HG03439 (cell line): Measurements from ENCODE around the gene STOX2.

Source experiments
- ATAC-seq: cut with Tn5 transposase; IDR thresholded peaks from one replicate; pipeline ENCODE4 v1.9.1; 2021; ENCODE audit warnings: mild to moderate bottlenecking, moderate library complexity; ENCODE audit not compliant: unreplicated experiment

Gene STOX2

GRCh38 chr4:183905081-183905592 is at the start of gene STOX2:
STOX2 (plus strand) TSS chr4:183905307; CDS start chr4:183906791, 1,484 bp downstream.
- no peak for ATAC-seq

GRCh38 chr4:183855323-183856190 is 49.5 kb upstream of the STOX2 start:
- no peak for ATAC-seq

GRCh38 chr4:183857040-183857439 is 48.1 kb upstream of the STOX2 start:
- no peak for ATAC-seq

GRCh38 chr4:183858011-183858615 is 47.0 kb upstream of the STOX2 start:
- no peak for ATAC-seq

DNA sequence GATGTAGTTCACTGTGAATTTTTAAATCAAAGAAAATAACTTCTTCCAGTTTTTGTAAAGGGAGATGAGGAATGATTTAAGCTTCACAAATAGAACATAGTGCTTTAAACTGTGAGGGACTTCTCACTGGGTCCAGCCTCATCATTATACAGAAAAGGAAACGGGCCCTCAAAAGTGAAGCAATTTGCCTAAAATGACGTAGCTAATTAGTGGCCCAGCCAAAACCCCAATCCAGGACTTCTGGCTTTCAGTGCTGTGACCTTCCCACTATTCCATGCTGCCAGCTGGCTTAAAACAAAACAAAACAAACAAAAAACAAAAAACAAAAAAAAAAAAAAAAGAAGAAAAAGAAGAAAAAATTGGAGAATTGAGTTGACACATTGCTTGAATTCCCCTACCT is 45.0 kb upstream of the STOX2 start:
- no peak for ATAC-seq

DNA sequence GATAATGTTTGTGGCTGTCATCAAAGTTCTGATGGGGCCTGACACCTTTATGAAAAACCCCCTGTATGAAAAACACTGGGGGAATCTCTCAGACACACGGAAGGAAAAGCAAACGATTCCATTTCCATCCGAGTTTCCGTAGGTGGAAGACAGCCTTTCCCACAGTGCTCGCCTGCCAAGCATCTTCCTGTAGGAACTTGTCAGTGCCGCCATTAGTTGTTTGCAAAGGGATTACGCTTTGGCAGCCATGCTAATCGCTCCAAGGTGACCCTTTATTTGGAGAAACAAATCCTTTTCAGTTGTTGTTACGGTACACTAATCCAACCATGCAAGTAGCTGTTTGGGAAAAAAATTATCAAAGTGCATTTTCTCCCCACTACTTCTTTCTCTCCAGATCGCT is 44.4 kb upstream of the STOX2 start:
- ATAC-seq, result no peak

- no peak for ATAC-seq
Measured at GRCh38 chr4:183861426-183861825, 43.7 kb upstream of the STOX2 start.

DNA sequence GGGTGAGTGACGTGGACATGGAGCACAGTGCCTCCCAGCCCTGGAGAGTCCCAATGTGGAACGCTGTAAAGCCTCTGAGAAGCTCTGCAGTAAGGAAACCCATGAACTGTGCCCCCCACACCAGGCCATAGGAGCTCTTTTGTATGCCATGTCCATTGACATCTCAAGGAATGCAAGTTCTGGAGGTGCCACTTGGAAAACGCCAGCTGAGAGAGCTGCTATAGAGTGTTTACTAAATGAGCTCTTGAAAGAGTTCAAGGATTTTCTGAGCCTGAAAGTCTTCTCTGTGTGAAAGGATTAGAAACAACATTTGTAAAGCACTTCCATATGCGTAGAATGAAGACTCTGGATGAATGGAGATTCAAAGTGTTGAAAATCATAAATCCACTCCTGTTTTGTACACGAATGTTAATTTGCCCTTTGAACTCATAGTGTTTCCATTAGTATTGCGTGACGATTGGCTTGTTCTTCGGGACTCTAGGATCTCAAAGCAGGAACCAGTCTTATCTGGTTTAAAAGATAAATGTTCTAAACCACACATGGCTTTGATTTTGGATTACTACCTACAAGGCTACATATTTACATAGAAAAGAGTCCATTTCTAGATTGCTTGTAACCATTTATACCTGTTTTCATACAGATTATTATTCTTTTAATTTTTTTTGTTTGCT is 41.8 kb upstream of the STOX2 start:
- ATAC-seq, result no peak

GRCh38 chr4:183867247-183867646 is 37.9 kb upstream of the STOX2 start:
- ATAC-seq, result no peak

GRCh38 chr4:183870997-183871396 is 34.1 kb upstream of the STOX2 start:
- ATAC-seq, result no peak

GRCh38 chr4:183871581-183871980 is 33.5 kb upstream of the STOX2 start:
- ATAC-seq, result no peak

- ATAC-seq, result no peak
Measured at GRCh38 chr4:183872531-183872930, 32.6 kb upstream of the STOX2 start.

DNA sequence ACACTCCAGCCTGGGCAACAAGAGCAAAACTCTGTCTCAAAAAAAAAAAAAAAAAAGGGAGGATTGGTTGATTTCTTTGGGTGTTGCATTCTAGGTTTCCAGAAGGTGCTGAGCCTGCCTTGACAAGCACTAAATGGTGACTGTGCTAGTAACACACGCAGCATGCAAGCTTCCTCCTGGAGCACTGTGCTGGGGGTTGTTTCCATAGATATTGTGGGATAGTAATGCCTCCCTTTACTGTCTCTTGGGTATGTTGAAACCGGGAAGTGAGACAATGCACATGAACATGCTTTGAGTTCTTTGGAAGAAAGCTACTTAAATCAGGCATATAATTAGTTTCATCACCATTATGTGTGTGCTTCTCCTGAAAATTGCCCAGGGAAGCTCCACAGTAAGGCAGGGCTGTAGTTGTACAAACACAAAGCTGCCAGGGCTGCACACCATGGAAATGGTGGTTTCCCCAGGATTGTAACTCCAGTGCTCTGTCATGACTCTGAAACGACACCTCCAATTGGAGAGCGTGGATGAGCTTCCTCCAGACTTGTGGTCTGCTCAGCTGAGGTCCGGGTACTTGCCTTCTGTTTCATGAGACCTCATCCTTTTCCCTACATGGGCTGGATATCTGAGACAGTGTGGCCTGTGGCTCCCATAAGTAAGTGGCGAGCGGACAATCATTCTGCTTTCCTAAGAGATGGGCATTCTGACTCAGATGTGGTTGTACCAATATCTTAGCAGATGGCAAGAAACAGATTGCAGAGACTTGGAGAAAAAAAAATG is 31.5 kb upstream of the STOX2 start:
- no peak for ATAC-seq

DNA sequence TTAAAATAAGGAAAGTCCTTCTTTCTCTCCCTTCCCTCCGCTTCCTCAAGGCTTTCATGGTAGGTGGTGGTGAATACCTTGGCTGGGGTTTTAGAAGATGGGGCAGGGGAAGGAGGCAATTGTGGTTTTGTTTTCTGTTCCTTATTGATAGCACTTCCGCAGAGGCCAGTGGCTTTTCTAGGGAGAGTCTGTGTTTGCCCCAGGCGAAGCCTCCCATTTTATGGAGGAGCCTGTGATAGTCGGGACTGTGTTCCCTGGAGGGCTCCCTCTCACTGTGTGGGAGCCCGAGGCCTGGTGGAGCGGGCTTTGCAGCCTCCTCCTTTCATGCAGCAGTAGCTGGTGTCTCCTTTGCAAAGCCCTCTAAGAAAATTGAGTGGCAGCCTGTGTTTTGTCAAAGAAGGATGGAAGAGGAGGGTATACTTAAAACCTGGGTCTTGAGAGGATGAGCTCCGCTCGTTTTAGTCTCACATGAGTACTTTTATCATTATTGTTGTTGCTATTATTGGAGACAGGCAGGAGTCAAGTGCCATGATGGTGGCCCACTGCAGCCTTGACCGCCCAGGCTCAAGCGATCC is 29.8 kb upstream of the STOX2 start:
- ATAC-seq, result no peak

DNA sequence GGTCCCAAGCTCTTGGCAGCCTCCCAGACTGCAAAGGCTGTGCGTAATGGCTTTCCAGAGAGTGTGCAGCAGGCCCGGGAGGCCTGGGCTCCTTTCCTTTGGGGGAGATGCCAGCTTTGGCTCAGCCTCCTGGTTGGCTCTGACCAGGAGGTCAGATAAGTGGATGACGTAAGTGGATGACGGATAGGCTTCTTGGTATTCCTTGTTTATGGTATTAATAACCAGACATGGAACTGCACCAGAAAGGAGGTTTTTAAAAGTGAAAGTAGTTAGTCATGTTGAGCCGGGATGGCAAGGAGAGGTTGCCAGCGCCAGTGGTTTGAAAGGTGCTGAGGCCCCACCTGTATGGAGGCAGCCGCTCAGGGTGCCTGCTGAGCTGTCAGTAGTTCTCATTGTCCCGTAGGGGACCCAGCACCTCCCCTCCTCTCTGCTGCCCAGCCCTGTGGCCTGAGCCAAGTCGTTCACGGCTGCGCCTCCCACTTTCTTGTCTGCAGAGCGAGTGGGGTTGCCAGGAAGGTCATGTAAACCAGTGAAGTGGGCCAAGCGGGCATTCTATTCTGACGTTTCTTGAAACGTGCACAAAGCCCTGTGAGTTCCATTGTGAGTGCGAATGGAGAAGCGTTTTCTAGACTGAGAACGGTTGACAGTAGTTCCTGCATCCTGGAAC is 28.7 kb upstream of the STOX2 start:
- ATAC-seq, result no peak

- ATAC-seq, result no peak
Measured at GRCh38 chr4:183878251-183878970, 26.7 kb upstream of the STOX2 start.

- ATAC-seq, result no peak
Measured at GRCh38 chr4:183885205-183885720, 19.8 kb upstream of the STOX2 start.

GRCh38 chr4:183887351-183887750 is 17.8 kb upstream of the STOX2 start:
- ATAC-seq, result no peak

DNA sequence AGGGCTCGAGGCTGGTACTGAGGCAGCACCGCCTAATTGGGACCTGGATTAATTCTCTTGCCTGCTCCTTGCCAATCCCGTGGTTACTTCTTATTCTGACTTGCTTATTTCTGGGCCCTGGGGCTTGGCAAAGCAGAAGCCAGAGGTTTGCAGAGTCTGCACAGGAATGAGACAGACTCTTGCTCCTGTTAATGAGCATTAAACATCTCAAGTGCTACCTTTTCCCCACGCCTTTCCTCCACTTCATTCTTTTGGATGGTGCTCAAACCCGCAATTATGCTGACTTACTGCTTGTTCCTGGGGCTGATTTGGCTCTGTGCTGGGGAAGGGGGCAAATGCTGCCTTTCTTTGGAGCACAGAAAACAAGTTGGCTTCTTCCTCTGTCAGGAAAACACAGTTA is 16.5 kb upstream of the STOX2 start:
- ATAC-seq, result no peak
